Testis (tissue), 3 donors: ENCODE measurements around the gene PCK1. TPM values are rescaled to one million over a fixed set of nuclear protein-coding genes. Genes with fewer than 3 reads are reported as not detected.

ENCODE experiments used
- DNase-seq: peaks from one replicate; pipeline ENCODE4 v3.0.0-alpha.2; 2019
- H3K27ac ChIP-seq, 2 donors: fragments of 200-600 bp; sonication (generic); one replicate each; pipeline ENCODE4 v1.5.1; 2019
- H3K27me3 ChIP-seq: fragments of 200-600 bp; sonication (generic); one replicate; pipeline ENCODE4 v1.5.1; 2019
- H3K36me3 ChIP-seq: fragments of 200-600 bp; sonication (generic); one replicate; pipeline ENCODE4 v1.5.1; 2017; ENCODE audit warnings: low read depth; ENCODE audit errors: missing control alignments
- H3K4me1 ChIP-seq: fragments of 200-600 bp; sonication (generic); one replicate; pipeline ENCODE4 v1.5.1; 2019
- H3K4me3 ChIP-seq, 2 donors: fragments of 200-600 bp; sonication (generic); one replicate each; pipeline ENCODE4 v1.5.1; 2017 to 2019
- H3K9me3 ChIP-seq: fragments of 200-600 bp; sonication (generic); one replicate; pipeline ENCODE4 v1.5.1; 2017
- CTCF ChIP-seq, 3 experiments: fragments of 450-650 bp in 2 of 3; fragments of 200-600 bp in 1 of 3; sonication (generic) in 1 of 3; IDR thresholded peaks; one replicate each; pipeline ENCODE4 v1.5.1; 2016 to 2019; ENCODE audit warnings: antibody characterized with exemption in 3 of 3, mild to moderate bottlenecking in 2 of 3, moderate library complexity in 1 of 3
- POLR2A ChIP-seq: fragments of 450-650 bp; IDR thresholded peaks from one replicate; pipeline ENCODE4 v1.6.1; 2017; ENCODE audit warnings: antibody characterized with exemption, mild to moderate bottlenecking, moderate library complexity
- WGBS, 2 donors: methylation state at CpG; one replicate each; pipeline ENCODE4 v1.1.5; 2018; 5-methylcytosine and 5-hydroxymethylcytosine counted together
- intact Hi-C: fragments of 100-400 bp; cut with DNase I; formaldehyde crosslinking; loops from one replicate; pipeline ENCODE4 v1.15.1; 2023; ENCODE audit warnings: low total_unique reads
- polyA plus RNA-seq: library from polyadenylated mRNA; stranded (reverse); fragments of 350-450 nt; fragmentation: Illumina TruSeq; extraction: RNeasy Lipid Tissue Mini Kit (QIAGEN cat#74804); gene quantifications from one replicate; pipeline ENCODE4 v1.2.3, GENCODE V29; 2014; ENCODE audit warnings: low read depth, low replicate concordance; ENCODE audit not compliant: insufficient read depth
- total RNA-seq, 2 donors: library from RNA; depleted of rRNA; stranded (reverse); fragments of >200 nt; gene quantifications; one replicate each; pipeline ENCODE4 v1.2.3, GENCODE V29; 2016

Gene PCK1
- total and polyA plus RNA-seq, 3 donors from 2014 or later = 0.19 to 3.1 (median 0.88) TPM

GRCh38 chr20:57539889-57540288 is 21.0 kb upstream of the PCK1 start:
- no peak for DNase-seq
- no peaks in the 10 kb centered on the region for H3K36me3 ChIP-seq
- no peak overlapping the region for H3K4me3 ChIP-seq
- 81 to 83% methylated on average over 12 of the region's 12 CpGs for WGBS, 2 donors
- no peaks in the 10 kb centered on the region for H3K27me3 ChIP-seq
- TF ChIP-seq CTCF (IDR thresholded peaks at IDR 0.05) (no peak), POLR2A (no peak)
- intact Hi-C loops = no loop called here
- no peaks in the 10 kb centered on the region for H3K4me1 ChIP-seq
- H3K9me3 ChIP-seq = no peaks in the 10 kb centered on the region
- H3K27ac ChIP-seq = no peak overlapping the region

- Histone ChIP-seq H3K4me3 (no peak overlapping the region), H3K36me3 (no peaks in the 10 kb centered on the region), H3K9me3 (no peaks in the 10 kb centered on the region), H3K4me1 (no peaks in the 10 kb centered on the region), H3K27ac (no peak overlapping the region), H3K27me3 (no peaks in the 10 kb centered on the region)
- no peak for DNase-seq
- intact Hi-C loops = no loop called here
- TF ChIP-seq POLR2A = no peak
- 53 to 60% methylated on average over 17 of the region's 17 CpGs for WGBS, 2 donors
These were observed 19.9 kb upstream of the PCK1 start for GRCh38 chr20:57540890-57541580.

- TF ChIP-seq POLR2A = no peak
- TF ChIP-seq CTCF (IDR thresholded peaks at IDR 0.05) = no peak
- H3K4me3 ChIP-seq = no peak overlapping the region
- DNase-seq = no peak
- no peaks in the 10 kb centered on the region for H3K9me3 ChIP-seq
- no peaks in the 10 kb centered on the region for H3K36me3 ChIP-seq
- WGBS, 2 donors = 68 to 74% methylated on average over 2 of the region's 2 CpGs
- no peaks in the 10 kb centered on the region for H3K4me1 ChIP-seq
- no peak overlapping the region for H3K27ac ChIP-seq
- intact Hi-C loops = no loop called here
- no peaks in the 10 kb centered on the region for H3K27me3 ChIP-seq
These were observed 17.2 kb upstream of the PCK1 start for GRCh38 chr20:57543754-57544153.

- no peak for TF ChIP-seq POLR2A
- TF ChIP-seq CTCF (IDR thresholded peaks at IDR 0.05) = no peak
- no peaks in the 10 kb centered on the region for H3K4me1 ChIP-seq
- intact Hi-C loops = no loop called here
- H3K36me3 ChIP-seq = no peaks in the 10 kb centered on the region
- no peak overlapping the region for H3K4me3 ChIP-seq
- 68 to 75% methylated on average over 12 of the region's 12 CpGs for WGBS, 2 donors
- DNase-seq = no peak
- no peak overlapping the region for H3K27ac ChIP-seq
- no peaks in the 10 kb centered on the region for H3K9me3 ChIP-seq
- no peaks in the 10 kb centered on the region for H3K27me3 ChIP-seq
These were observed 15.9 kb upstream of the PCK1 start for GRCh38 chr20:57544838-57545564.

GRCh38 chr20:57545927-57546662 is 14.8 kb upstream of the PCK1 start:
- TF ChIP-seq CTCF (IDR thresholded peaks at IDR 0.05) (no peak), POLR2A (no peak)
- Histone ChIP-seq H3K9me3 (no peaks in the 10 kb centered on the region), H3K27me3 (no peaks in the 10 kb centered on the region), H3K36me3 (no peaks in the 10 kb centered on the region), H3K27ac (no peak overlapping the region), H3K4me3 (no peak overlapping the region), H3K4me1 (no peaks in the 10 kb centered on the region)
- intact Hi-C loops = no loop called here
- 78 to 90% methylated on average over 12 of the region's 12 CpGs for WGBS, 2 donors
- DNase-seq = no peak
